ENCODE measurements around the gene CLEC19A.

CLEC19A gene

DNA sequence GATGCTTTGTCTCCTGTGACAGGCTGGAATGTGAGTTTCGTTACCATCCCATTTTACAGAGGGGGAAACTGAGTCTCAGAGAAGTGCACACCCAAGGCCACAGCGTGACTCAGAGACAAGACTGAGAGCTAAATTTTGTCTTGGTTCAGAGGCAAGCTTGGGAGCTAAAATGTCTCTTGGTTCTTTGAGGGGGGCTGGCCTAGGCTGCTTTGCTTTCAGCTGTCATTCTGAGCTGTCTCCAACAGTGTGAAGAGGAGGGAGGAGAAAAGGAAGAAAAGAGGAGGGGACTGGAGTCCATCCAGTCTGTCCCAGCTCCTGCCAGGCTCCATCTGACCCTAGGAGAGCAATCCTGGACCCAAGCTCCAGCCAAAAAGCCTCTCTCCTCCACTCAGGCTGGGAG is at the start of gene CLEC19A:
TSS of gene CLEC19A (plus strand) at position 301 of the 400 bp plus-strand sequence. CDS start 121 bp downstream, outside the sequence.
- no peak for DNase-seq

- no peak for DNase-seq
Observed at GRCh38 chr16:19235886-19236285, 49.6 kb upstream of the CLEC19A start.

GRCh38 chr16:19236561-19237209 is 48.8 kb upstream of the CLEC19A start:
- no peak for DNase-seq

GRCh38 chr16:19238406-19238805 is 47.1 kb upstream of the CLEC19A start:
- peak in 7 of 58 donors; percentile 7 to 34 (median 15) for DNase-seq

DNA sequence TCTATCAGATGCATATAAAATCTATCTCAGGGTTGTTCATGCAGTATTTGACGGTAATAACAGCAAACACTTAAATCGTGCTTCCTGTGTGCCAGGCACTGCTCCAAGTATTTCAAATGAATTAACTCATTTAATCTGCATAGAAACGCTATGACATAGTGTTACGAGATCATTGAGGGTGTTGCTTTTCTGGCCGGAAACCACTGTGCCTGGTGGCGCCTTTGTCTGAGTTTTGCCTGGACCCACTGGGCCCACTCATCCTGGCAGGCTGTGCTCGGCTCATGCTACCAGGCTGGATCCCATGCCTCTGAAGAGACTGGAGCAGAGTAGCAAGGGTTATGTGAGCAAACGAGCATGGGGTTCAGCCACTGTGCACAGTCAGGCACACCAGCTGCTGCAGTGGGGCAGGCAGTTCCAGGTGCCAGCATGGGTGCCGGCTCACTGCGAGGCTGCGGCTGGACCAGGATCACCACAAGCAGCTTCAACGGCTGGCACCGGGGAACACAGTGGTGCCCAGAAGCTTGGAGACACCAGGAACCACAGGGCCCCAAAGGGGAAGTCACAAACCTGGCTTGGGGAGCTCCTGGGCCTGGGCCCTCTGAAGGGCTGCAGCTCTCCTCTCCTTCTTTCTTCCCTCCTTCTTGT is 45.9 kb upstream of the CLEC19A start:
- no peak for DNase-seq

GRCh38 chr16:19240494-19240893 is 45.0 kb upstream of the CLEC19A start:
- no peak for DNase-seq

DNA sequence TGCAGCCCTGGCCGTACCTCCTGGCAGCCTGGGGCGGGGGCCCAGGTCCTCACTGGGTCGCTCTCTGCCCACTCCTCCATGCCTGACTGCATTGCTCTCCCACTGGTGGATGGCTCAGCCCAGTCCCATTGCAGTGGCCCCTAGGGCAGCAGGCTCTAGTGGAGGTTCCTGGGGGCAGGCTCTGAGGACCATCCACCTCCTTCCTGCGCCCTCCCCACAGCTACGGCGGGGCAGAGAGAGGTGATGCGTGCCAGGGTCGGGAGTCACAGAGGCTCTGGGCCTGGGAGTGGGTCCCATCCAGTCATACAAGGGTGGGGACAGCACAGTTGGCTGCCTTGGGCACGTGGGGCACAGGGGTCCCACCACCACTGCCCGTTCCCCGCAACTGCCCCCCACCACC is 44.0 kb upstream of the CLEC19A start:
- no peak for DNase-seq

DNA sequence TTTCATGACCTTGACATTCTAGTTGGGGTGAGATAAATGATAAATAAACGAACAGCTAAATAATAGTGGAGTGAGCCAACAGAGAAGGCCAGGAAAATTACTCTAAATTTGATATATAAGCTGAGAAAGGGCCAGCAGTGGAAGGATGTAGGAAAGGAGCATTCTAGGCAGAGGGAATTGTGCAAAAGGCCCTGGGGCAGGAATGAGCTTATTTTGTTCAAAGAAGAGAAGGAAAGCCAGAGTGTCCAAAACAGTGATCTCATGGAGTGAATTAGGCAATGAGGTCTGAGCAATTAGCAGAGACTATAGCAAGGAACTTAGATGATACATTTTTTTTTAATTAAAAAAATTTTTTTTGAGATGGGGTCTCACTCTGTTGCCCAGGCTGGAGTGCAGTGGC is 43.3 kb upstream of the CLEC19A start:
- DNase-seq = no peak

DNA sequence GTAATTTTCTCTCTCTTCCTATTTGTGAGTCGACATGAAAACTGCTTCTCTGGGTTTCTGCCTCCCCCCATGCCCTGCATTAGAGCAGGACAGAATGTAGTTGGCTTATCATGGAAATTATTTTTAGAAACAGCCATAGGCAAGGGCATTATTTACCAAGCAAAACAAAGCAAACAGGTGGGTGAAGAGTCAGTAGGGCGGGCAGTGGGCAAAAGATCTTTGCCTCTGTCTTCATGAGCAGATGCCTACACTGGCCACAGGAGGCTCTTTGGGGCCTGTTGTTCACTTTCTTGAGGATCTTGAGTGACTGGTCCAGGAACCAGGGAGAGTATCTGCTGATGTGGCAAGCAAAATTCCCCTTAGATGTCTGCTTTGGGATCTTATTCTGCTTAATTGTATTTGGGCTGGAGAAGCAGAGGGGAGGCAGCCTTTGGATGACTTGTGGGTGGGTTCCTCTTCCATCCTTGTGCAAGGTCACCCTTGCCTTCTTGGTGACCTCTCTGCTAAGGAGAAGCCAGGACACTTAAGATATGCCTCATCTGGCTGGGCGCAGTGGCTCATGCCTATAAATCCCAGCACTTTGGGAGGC is 42.5 kb upstream of the CLEC19A start:
- DNase-seq = peak in 2 of 58 donors; percentile 13 to 31

DNA sequence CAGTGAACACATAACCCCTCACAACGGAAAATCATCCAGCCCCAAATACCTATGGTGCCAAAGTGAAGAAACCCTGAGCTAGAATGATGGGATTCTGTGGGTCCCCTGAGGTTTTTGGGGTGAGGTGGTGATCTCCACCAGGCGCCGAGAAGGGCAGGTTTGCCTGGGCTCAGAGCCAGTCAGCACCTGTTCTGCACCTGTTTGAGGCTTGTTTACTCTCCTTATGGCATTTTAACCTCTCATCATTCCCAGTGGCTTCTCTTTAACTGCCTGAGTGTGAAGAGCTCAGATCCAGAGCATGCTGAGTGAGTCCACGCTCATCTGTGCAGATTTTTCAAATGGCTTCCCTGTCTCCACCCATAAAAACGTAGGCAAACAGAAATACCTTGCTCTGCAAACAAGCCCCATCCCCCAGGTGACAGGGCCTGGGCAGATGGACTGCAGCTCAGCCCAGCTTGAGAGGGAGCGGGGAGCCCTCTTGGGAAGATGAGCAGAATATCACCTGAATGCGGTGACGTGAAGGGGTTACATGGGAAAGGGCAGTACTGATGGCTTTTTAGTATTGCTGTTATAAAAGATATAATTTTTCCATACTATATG is 40.1 kb upstream of the CLEC19A start:
- no peak for DNase-seq

- no peak for DNase-seq
Observed at GRCh38 chr16:19252904-19253303, 32.6 kb upstream of the CLEC19A start.

DNA sequence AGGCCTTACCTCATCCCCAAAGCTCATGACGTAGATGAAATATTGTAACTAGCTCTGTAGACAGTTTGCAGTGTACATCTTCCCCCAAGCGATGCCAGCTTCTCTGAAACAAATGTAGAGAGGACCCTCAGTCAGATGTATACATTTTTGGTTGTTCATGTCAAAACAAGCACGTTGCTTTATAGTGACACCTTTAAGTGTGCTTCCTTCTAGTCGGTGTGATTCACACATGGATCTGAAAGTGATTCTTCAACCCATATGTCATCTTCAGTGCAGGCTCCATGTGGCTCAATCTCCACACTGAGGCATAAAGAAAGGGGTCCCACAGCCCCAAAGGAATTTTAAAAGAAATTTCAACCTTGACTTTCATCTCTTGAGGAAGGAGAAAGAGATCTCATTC is 30.9 kb upstream of the CLEC19A start:
- DNase-seq = no peak

GRCh38 chr16:19264123-19264673 is 21.3 kb upstream of the CLEC19A start:
- no peak for DNase-seq

DNA sequence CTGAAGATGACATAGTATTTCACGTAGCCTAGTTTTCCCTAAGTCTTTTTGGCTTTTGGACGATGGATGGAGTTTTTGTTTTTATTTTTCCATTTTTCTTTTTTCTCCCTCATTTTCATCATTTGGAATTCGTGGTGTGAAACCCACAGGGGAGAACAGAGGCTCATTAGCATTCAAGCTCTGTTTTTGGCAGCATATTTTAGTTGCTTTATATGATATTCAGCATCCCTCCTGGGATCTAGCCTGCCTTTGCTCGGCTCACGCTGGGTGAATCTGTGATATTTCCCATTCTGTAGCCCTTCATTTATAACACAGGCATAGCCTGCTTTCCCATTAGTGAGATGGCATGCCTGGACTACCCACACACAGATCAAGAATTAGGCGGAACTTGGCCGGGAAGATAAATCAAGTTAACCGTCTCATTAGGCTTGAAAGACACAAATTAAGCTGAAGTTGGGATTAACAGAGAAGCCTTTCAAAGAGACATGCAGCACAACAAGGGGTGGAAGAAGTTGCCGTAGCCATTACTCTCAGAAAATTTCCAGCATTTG is 20.1 kb upstream of the CLEC19A start:
- peak in 24 of 58 donors; percentile 3 to 78 (median 24) for DNase-seq

- no peak for DNase-seq
Observed at GRCh38 chr16:19266774-19267173, 18.8 kb upstream of the CLEC19A start.

DNA sequence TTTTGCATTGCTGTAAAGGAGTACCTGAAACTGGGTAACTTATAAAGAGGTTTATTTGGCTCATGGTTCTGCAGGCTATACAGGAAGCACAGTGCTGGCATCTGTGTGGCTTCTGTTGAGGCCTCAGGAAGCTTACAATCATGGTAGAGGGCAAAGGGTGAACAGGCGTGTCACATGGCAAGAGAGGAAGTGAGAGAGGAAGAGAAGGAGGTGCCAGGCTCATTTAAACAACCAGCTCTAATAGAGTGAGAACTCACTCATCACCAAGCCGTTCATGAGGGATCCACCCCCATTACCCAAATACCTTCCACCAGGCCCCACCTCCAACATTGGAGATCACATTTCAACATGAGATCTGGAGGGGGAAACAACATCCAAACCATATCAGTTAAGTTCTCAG is 16.4 kb upstream of the CLEC19A start:
- DNase-seq = no peak

DNA sequence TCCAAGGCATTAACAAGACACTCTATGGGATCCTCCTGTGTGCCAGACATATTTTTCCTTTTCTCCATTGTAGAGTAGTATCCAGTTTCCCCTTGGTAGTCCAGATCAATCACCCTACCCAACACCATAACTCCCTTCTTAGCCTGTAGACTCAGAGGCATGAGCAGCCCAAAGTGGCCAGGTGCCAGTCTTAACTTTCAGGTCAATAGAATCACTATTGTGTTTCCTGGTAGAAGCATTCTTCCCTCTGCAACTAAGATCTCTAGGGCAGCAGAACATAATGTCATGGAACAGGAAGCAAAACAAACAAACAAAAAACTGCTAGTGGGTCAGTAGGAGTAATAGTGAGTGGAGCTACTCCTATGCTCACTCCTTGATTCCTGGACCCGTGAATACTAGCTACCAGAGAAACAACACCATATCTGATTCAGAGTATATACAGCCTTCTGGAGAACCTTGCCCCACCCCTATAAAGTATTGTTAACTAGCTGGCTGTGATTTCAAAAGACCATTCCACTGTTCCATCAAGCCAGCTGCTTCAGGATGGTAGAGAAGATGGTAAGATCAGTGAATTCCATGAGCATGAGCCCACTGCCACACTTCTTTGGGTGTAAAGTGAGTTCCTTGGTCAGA is 11.2 kb upstream of the CLEC19A start:
- DNase-seq = peak in 2 of 58 donors; percentile 27 to 30

DNA sequence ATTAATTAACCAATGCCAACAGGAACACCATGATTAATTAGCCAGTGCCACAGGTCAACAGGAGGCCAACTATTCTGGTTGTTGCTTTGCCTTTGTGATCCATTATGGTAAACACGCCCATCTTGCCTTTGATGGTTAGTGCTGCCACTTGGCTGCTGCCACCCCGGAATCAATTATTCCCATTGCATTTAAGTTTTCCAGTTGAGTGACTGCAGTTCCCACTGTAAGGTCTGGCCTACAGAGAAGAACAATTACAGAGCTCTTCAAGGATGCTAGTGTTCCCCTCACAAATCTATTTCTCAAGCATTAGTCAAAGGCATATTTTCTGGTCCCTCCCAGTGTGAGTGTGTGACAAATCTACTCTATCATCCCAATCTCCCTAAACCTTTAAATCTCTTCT is 7.1 kb upstream of the CLEC19A start:
- DNase-seq = no peak

- DNase-seq = no peak
Observed at GRCh38 chr16:19281246-19281645, 4.3 kb upstream of the CLEC19A start.

DNA sequence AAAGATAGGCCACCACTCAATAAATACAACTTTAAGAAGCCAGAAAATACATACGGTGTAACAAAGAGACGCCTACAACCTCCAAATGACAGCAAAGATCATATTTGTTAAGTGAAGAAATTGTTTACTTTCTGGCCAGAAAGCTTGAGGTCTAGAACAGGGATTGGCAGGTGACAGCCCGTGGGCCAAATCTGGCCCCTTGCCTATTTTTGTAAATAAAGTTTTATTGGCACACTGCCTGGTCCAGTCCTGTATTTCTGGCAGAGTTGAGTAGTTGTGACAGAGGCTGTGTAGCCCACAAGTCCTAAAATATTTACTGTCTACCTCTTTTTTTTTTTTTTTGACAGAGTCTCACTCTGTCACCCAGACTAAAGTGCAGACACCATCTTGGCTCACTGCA is 3.4 kb upstream of the CLEC19A start:
- no peak for DNase-seq

DNA sequence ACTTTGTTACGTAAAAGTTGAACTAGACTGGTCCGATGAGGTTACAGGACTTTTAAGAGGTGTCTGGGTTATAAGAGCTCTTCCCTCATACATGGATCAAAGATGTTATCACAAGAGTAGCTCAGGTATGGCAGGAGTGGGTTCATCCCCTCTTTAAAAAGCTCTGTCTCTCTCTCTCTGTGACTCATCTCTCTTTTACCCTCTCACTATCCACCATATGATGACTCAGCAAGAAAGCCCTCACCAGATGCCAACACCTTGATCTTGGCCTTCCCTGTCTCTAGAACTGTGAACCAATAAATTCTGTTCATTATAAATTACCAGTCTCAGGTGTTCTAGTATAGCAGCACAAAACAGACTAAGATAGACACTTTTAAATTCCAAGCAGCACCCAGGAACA is 1.9 kb upstream of the CLEC19A start:
- no peak for DNase-seq

All from anterior cingulate cortex (tissue), 58 donors.